Endometrial microvascular endothelial cells (primary cell): Measurements from ENCODE around the gene SLC38A7. TPM values are rescaled to one million over a fixed set of nuclear protein-coding genes. Genes with fewer than 3 reads are reported as not detected.
"Not testable (repeated sequence)": the region's sequence is repeated elsewhere in the genome, so short reads cannot be mapped to it uniquely, and the experiment has no call there.

ENCODE experiments used
- in situ Hi-C: cut with HindIII; loops from 2 replicates; pipeline ENCODE4 v1.10.0; 2017; ENCODE audit warnings: low sequenced_read_pairs, low pct_unique_long_range_greater_than_20kb; ENCODE audit errors: inconsistent ontology term
- total RNA-seq: library from RNA; depleted of rRNA; stranded (reverse); fragments of >200 nt; gene quantifications from one replicate; pipeline ENCODE4 v1.2.3, GENCODE V29; 2015; ENCODE audit errors: inconsistent ontology term

SLC38A7 gene
- total RNA-seq, 1 donor from 2014 or later, result 26.2 TPM

DNA sequence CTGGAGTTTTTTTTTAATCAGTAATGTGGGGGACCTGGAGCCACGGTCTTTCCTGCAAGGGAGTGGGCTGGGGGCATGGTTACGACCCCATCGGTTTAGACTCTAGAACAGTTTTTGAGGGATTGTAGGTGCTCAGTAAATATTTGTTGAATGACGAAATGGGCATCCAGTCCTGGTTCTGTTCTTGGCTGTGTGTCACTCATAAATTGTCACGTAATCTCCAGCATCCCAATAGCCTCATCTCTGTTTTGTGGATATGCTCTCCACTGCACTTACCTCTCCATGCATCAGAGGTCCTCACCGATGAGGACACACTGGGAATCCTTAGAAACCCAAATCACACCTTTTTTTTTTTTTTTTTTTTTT is 497 bp upstream of the SLC38A7 start:
- in situ Hi-C loops, result no loop called here

DNA sequence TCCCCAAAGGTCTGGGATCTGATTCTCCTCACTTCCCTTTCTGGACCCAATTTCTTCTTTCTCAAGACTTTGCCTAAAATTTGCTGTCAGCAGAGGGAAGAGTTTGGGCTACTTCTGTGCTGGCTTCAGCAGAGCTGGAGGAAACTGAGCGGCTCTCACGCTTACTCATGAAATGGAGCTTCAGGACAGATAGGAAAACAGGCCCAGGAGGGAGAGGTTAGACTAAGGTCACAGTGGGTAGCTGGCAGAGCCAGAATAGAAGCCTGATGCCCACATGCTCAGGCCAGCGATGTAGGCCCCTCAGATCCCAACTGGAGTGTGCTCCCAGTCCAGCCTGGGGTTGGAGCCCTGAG is 593 bp downstream of the SLC38A7 start:
- in situ Hi-C loops, result no loop called here

DNA sequence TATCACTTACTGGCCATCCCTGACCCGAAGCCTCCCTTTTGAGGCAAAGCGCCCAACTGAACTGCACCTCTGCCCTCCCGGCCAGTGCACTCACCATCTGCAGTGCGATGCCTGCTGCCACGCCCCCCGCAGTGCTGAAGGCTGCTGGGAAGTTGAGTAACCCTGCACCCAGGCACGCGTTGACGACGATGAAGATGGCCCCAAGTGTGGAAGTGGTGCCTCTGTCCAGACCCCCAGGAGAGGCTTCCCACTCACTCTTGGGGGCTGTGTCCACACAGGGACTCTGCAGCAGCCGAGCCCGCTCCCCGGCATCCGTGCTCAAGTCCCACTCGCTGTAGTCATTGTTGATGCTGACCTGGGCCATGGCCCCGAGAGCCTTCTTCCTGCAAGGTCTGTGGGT is 4.8 kb downstream of the SLC38A7 start:
- in situ Hi-C loops, result no loop called here

- in situ Hi-C loops, result no loop called here
These were observed 5.9 kb downstream of the SLC38A7 start for GRCh38 chr16:58678716-58679115.

DNA sequence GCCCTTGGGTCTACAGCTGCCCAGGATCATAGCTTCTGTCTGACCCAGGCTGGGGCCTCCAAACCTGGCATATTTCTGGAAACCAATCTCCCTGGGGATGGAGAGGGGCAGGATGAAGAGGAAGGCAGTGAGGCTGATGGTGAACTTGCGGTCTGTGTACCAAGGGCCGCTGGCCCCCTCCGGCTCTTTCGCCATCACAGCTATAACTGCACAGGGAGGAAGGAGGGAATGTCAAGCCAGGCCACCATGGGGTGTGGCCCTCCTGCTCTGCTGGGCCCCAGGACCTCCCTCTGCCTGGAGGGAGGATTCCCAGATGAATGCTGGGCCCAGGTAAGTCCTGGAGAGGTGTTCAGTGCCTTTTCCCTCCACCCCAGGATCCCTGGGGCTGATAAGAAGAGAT is 6.3 kb downstream of the SLC38A7 start:
- in situ Hi-C loops, result no loop called here

- in situ Hi-C loops, result no loop called here
These were observed 13.5 kb downstream of the SLC38A7 start for GRCh38 chr16:58670946-58671583.

- in situ Hi-C loops, result no loop called here
These were observed 14.4 kb downstream of the SLC38A7 start for GRCh38 chr16:58670177-58670576.

- in situ Hi-C loops, result no loop called here
These were observed 19.4 kb downstream of the SLC38A7 start for GRCh38 chr16:58665200-58665599.

DNA sequence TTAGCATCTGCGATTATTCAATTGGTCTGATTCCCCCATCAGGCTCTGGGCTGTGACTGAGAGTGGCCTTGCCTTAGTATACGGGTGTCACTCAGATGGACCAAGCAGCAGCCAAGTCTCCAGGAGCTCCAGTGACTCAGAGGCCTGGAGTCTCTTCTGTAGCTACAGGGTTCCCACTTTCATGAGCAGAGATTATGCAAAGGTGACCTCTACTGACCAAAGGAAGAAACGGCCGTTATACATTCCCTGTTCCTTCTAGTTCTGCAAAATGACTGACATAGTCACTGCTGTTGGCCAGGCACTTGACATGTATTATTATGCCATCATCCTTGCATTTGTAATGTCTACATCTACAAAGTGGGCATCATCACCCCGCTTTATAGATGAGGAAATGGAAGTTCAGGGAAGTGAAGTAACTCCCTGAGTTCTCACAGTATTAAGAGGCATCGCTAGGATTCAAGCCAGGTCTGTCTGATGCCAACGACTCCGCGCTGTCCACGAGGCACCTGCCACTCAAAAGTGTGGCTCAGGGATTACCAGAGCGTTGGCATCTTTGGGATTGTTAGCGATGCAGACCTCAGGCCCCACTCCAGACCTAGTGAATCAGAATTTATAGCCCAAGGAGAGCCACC is 23.3 kb downstream of the SLC38A7 start:
- in situ Hi-C loops, result no loop called here

GRCh38 chr16:58659911-58660310 is 24.7 kb downstream of the SLC38A7 start:
- in situ Hi-C loops, result not testable (repeated sequence)

DNA sequence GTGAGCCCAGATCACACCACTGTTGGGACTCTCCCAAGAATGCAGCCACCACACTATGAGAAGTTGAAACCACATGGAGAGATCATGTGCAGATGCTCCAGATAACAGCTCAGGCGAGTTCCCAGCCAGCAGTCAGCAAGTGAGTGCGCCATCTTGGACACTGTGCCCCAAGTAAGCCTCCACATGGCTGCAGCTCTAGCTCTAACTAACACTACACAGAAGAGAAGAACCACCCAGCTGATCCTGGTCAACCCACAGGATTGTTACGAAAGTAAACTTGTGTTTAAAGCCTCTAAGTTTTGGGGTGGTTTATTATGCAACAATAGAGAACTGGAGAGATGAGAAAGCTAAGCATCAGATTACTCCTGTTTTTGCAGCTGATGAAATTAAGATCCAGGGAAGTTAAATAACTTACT is 25.8 kb downstream of the SLC38A7 start:
- in situ Hi-C loops, result no loop called here

- in situ Hi-C loops, result no loop called here
These were observed 27.7 kb downstream of the SLC38A7 start for GRCh38 chr16:58656899-58657298.

DNA sequence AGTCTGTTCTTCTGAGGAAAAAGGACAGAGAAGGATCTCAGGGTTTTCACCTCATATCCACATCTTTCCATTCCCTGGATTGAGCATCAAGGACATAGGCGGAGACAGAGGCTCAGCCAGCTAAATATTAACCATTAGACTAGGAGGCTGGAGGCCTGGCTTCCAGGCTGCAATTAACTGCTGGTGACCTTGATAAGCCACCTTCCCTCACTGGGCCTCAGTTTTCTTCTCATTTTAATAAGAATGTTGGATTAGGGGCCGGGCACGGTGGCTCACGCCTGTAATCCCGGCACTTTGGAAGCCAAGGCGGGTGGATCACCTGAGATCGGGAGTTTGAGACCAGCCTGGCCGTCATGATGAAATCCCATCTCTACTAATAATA is 29.4 kb downstream of the SLC38A7 start:
- in situ Hi-C loops, result no loop called here

DNA sequence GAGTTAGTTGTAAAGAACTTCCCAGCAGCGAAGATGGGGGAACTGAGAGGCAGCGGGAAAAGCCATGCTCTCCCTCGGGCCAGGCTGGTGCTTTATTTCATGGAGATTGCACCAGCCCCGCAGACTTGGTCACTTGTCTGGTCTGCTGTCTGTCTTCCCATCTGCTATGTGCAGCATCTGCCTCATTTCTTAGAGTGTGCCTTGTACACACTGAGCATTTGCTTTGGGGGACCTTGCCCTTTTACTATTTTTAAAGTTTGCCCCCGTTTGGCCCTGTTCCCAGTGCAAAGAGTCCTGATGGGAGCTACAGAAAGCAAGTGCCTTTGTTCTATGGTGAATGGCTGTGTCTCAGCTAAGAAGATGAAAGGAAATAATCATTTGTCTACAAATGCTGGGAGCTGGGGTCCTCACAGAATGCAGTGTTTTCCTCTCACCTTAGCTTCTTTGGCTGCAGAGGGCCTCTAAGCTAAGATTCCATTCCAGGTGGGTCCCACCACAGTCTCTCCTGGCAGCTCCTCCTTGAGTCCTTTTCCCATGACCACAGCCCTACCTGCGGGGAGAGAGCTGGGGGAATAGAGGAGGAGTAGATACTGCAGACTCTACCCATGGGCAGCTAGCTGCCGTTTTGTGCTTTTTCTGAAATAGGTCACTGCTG is 29.9 kb downstream of the SLC38A7 start:
- in situ Hi-C loops, result no loop called here

DNA sequence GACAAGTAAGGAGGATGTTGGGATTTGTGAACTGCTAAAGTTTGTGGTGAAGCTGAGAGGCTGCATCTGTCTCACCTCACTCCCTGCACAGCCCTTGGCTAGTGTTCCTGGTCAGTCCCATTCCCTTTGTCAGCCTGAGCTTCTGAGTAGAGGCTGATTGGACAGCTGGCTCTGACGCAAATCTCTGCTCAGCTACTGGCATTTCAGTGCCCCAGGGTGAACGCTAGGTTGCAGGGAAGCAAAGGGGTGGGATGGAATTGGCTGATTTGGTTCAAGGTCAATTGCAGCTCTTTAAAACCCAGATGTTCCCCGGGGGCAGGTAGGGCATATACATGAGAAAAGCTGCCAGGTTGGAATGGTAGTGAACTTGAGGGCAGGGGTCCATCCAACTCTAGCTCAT is 31.8 kb downstream of the SLC38A7 start:
- in situ Hi-C loops, result no loop called here

- in situ Hi-C loops, result no loop called here
These were observed 32.6 kb downstream of the SLC38A7 start for GRCh38 chr16:58651965-58652348.

GRCh38 chr16:58649707-58650106 is 34.9 kb downstream of the SLC38A7 start:
- in situ Hi-C loops, result no loop called here

- in situ Hi-C loops, result no loop called here
These were observed 37.5 kb downstream of the SLC38A7 start for GRCh38 chr16:58647107-58647506.

DNA sequence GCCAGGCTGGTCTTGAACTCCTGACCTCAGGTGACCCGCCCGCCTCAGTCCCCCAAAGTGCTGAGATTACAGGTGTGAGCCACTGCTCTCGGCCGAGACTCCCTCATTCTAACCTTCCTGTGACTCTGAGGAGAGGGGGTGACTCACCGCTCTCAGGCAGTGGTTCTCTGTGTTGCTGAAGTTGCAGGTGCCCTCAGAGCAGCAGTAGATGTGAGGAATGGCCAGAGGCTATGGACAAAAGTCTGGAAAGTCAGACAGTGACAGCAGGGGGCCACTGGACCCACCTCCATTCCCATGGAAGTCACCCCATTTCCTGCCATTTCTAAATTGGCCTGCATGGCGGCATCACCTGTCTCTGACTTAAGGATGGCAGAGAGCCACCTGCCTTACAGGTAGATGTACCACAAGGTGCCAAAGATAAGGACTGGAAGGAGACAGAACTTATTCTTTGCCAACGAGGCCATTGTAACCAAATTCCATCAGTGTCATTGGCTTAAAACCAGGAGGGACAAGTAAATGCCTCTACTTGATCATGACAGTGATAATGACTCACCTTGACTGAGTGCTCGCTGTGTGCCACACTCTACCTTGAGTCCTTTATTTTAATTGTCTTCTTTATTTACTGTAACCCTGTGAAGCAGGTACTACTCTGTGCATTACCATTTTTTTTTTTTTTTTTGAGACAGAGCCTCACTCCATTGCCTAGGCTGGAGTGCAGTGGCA is 39.6 kb downstream of the SLC38A7 start:
- in situ Hi-C loops, result no loop called here

GRCh38 chr16:58644108-58644507 is 40.5 kb downstream of the SLC38A7 start:
- in situ Hi-C loops, result no loop called here
